GM23338 (cell line): ENCODE measurements around the gene SRSF3. TPM values are rescaled to one million over a fixed set of nuclear protein-coding genes. Genes with fewer than 3 reads are reported as not detected.

ENCODE experiments used
- ATAC-seq: fragments of 200-7000 bp; cut with Tn5 transposase; 3 replicates; pipeline ENCODE4 v1.9.1; 2020
- DNase-seq: peaks from one replicate; pipeline ENCODE4 v3.0.0-alpha.2; 2015; ENCODE audit warnings: low spot score
- H2AFZ ChIP-seq: fragments of 200-600 bp; sonication (generic); 2 replicates; pipeline ENCODE4 v1.8.0; 2016; ENCODE audit warnings: antibody characterized with exemption, mild to moderate bottlenecking, moderate library complexity
- H3F3A ChIP-seq: fragments of 200-600 bp; sonication (generic); replicated peaks from 2 replicates; pipeline ENCODE4 v1.8.0; 2017; ENCODE audit warnings: antibody characterized with exemption, mixed run types, low read depth
- H3K27ac ChIP-seq: fragments of 200-600 bp; sonication (generic); 2 replicates; pipeline ENCODE4 v1.6.1; 2016; ENCODE audit warnings: low read depth
- H3K27me3 ChIP-seq: fragments of 200-600 bp; sonication (generic); 2 replicates; pipeline ENCODE4 v1.8.0; 2016; ENCODE audit warnings: mild to moderate bottlenecking, mixed run types, moderate library complexity; ENCODE audit not compliant: insufficient read depth
- H3K36me3 ChIP-seq: fragments of 200-600 bp; sonication (generic); 2 replicates; pipeline ENCODE4 v1.8.0; 2016; ENCODE audit warnings: mild to moderate bottlenecking; ENCODE audit not compliant: insufficient read depth
- H3K4me1 ChIP-seq: fragments of 200-600 bp; sonication (generic); 2 replicates; pipeline ENCODE4 v1.8.0; 2016; ENCODE audit warnings: mild to moderate bottlenecking, moderate library complexity; ENCODE audit not compliant: insufficient read depth
- H3K4me2 ChIP-seq: fragments of 200-600 bp; sonication (generic); 2 replicates; pipeline ENCODE4 v1.7.1; 2017; ENCODE audit warnings: mixed run types
- H3K4me3 ChIP-seq: fragments of 200-600 bp; sonication (generic); 2 replicates; pipeline ENCODE4 v1.6.1; 2016; ENCODE audit warnings: mixed run types
- H3K79me2 ChIP-seq: fragments of 200-600 bp; sonication (generic); replicated peaks from 2 replicates; pipeline ENCODE4 v1.8.0; 2017; ENCODE audit warnings: mild to moderate bottlenecking; ENCODE audit not compliant: insufficient read depth
- H3K9me2 ChIP-seq: fragments of 200-600 bp; sonication (generic); 2 replicates; pipeline ENCODE4 v1.8.0; 2017; ENCODE audit not compliant: insufficient read depth
- H4K20me1 ChIP-seq: fragments of 200-600 bp; sonication (generic); replicated peaks from 2 replicates; pipeline ENCODE4 v1.8.0; 2017; ENCODE audit warnings: mild to moderate bottlenecking; ENCODE audit not compliant: insufficient read depth
- H3K27ac Mint-ChIP-seq: 2 replicates; pipeline ENCODE4 v1.8.0; 2020; ENCODE audit warnings: inconsistent platforms, mild to moderate bottlenecking, moderate library complexity, mixed read lengths
- H3K27me3 Mint-ChIP-seq: 3 replicates; pipeline ENCODE4 v1.8.0; 2022; ENCODE audit warnings: low read depth, mild to moderate bottlenecking, moderate library complexity, mixed read lengths, inconsistent platforms; ENCODE audit not compliant: insufficient read depth, poor library complexity
- H3K36me3 Mint-ChIP-seq: 3 replicates; pipeline ENCODE4 v1.8.0; 2021; ENCODE audit warnings: low read depth, mild to moderate bottlenecking, inconsistent platforms, moderate library complexity, mixed read lengths
- H3K4me1 Mint-ChIP-seq: 3 replicates; pipeline ENCODE4 v1.8.0; 2020; ENCODE audit warnings: mild to moderate bottlenecking, inconsistent platforms, mixed read lengths
- H3K4me3 Mint-ChIP-seq: 3 replicates; pipeline ENCODE4 v1.8.0; 2021; ENCODE audit warnings: moderate library complexity, mild to moderate bottlenecking, inconsistent platforms, mixed read lengths
- H3K9me3 Mint-ChIP-seq: 3 replicates; pipeline ENCODE4 v1.8.0; 2020; ENCODE audit warnings: moderate library complexity, mild to moderate bottlenecking, inconsistent platforms, mixed read lengths
- CREB1 ChIP-seq: fragments of 250-450 bp; sonication (Bioruptor Pico); IDR thresholded peaks from 2 replicates; pipeline ENCODE4 v1.5.0; 2020; ENCODE audit warnings: low read depth, mild to moderate bottlenecking, moderate library complexity
- EZH2 ChIP-seq: fragments of 200-600 bp; sonication (generic); IDR thresholded peaks from one replicate; pipeline ENCODE4 v1.8.0; 2017; ENCODE audit warnings: antibody characterized with exemption, mild to moderate bottlenecking, low read depth; ENCODE audit not compliant: unreplicated experiment
- EZH2phosphoT487 ChIP-seq: fragments of 200-600 bp; sonication (generic); IDR thresholded peaks from one replicate; pipeline ENCODE4 v1.8.1; 2018; ENCODE audit warnings: antibody characterized with exemption; ENCODE audit not compliant: unreplicated experiment
- JUNB ChIP-seq: IDR thresholded peaks from one replicate; pipeline ENCODE4 v1.6.1; 2016; ENCODE audit warnings: antibody characterized with exemption; ENCODE audit not compliant: unreplicated experiment
- STAT1 ChIP-seq: IDR thresholded peaks from one replicate; pipeline ENCODE4 v1.6.1; 2016; ENCODE audit warnings: antibody characterized with exemption; ENCODE audit not compliant: unreplicated experiment
- ZNF114 ChIP-seq: fragments of 250-450 bp; sonication (Bioruptor Pico); IDR thresholded peaks from 2 replicates; pipeline ENCODE4 v1.5.0; 2020; ENCODE audit warnings: mild to moderate bottlenecking, moderate library complexity
- ZNF331 ChIP-seq: fragments of 250-450 bp; sonication (Bioruptor Pico); IDR thresholded peaks from 2 replicates; pipeline ENCODE4 v1.5.0; 2020; ENCODE audit warnings: low read depth, mild to moderate bottlenecking, moderate library complexity
- polyA plus RNA-seq: library from polyadenylated mRNA; unstranded; fragments of >200 nt; fragmentation: Nextera tagmentation; extraction: Ambion mirVana; gene quantifications from 2 replicates; pipeline ENCODE4 v1.2.1, GENCODE V29; 2016
- total RNA-seq: library from RNA; depleted of rRNA; stranded (reverse); fragments of >200 nt; shearing (Covaris generic); gene quantifications from 2 replicates; pipeline ENCODE4 v1.2.3, GENCODE V29; 2014
- TF ChIP-seq, protein P1 (sequence below): fragments of 250-450 bp; sonication (Bioruptor Pico); IDR thresholded peaks from 2 replicates; pipeline ENCODE4 v1.5.0; 2020; ENCODE audit warnings: mild to moderate bottlenecking, moderate library complexity

The SRSF3 gene
- total and polyA plus RNA-seq, 2 experiments from 2014 or later = 436 to 655 TPM

DNA sequence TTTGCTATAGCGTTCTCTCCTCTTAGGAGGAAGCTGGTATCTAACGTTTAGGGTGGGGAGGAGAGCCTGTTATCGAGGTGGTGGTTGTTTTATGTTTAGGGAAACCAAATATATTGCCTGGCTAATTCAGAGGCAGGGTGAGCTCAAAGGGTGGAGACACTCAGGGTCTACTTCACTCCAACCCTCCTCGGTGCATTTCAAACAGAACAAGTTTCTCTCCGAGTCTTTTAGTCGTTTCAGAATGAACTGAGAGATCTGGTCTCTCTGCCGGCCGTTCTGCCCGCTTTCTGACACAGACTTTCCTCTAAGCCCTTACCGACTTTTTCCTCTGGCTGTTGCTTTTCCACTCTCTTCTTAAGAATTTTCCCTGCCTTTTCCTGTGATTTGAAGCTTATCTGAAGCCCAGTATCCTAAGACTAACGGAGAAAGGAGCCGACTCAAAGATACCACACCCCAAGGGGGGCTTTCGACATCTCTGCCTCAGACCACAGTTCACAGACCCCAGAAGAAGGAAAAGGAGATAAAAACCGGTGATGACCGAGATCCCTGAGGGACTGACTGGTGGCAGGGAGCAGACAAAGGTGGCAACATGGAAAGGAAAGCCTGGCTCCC lies 47.7 kb upstream of the SRSF3 start:
- Histone ChIP-seq H3K4me1 (peaks cover 17% of the 10 kb centered on the region), H3K27ac (peak overlapping the region; percentile 94), H3K9me2 (no peaks in the 10 kb centered on the region), H3K4me3 (peak overlapping the region; percentile 90), H3K36me3 (no peaks in the 10 kb centered on the region), H4K20me1 (peaks cover 14% of the 10 kb centered on the region; the same call in 1 of the 2 replicates), H3F3A (no peaks in the 10 kb centered on the region), H3K79me2 (peaks cover 54% of the 10 kb centered on the region), H2AFZ (peak overlapping the region; percentile 90), H3K27me3 (no peaks in the 10 kb centered on the region), H3K4me2 (peak overlapping the region; percentile 98)
- Mint-ChIP-seq H3K4me3 (peak overlapping the region; percentile 91), H3K4me1 (peaks cover 7% of the 10 kb centered on the region), H3K27ac (peak overlapping the region; percentile 86), H3K27me3 (peaks cover 5% of the 10 kb centered on the region), H3K36me3 (peaks cover 8% of the 10 kb centered on the region; the same call in 2 of the 3 replicates), H3K9me3 (no peaks in the 10 kb centered on the region)
- TF ChIP-seq CREB1 (CRISPR knock-in tag) (no peak), EZH2 (no peak), ZNF114 (no peak), JUNB (no peak), STAT1 (no peak), EZH2phosphoT487 (no peak), ZNF331 (no peak)
- TF ChIP-seq, protein P1, sequence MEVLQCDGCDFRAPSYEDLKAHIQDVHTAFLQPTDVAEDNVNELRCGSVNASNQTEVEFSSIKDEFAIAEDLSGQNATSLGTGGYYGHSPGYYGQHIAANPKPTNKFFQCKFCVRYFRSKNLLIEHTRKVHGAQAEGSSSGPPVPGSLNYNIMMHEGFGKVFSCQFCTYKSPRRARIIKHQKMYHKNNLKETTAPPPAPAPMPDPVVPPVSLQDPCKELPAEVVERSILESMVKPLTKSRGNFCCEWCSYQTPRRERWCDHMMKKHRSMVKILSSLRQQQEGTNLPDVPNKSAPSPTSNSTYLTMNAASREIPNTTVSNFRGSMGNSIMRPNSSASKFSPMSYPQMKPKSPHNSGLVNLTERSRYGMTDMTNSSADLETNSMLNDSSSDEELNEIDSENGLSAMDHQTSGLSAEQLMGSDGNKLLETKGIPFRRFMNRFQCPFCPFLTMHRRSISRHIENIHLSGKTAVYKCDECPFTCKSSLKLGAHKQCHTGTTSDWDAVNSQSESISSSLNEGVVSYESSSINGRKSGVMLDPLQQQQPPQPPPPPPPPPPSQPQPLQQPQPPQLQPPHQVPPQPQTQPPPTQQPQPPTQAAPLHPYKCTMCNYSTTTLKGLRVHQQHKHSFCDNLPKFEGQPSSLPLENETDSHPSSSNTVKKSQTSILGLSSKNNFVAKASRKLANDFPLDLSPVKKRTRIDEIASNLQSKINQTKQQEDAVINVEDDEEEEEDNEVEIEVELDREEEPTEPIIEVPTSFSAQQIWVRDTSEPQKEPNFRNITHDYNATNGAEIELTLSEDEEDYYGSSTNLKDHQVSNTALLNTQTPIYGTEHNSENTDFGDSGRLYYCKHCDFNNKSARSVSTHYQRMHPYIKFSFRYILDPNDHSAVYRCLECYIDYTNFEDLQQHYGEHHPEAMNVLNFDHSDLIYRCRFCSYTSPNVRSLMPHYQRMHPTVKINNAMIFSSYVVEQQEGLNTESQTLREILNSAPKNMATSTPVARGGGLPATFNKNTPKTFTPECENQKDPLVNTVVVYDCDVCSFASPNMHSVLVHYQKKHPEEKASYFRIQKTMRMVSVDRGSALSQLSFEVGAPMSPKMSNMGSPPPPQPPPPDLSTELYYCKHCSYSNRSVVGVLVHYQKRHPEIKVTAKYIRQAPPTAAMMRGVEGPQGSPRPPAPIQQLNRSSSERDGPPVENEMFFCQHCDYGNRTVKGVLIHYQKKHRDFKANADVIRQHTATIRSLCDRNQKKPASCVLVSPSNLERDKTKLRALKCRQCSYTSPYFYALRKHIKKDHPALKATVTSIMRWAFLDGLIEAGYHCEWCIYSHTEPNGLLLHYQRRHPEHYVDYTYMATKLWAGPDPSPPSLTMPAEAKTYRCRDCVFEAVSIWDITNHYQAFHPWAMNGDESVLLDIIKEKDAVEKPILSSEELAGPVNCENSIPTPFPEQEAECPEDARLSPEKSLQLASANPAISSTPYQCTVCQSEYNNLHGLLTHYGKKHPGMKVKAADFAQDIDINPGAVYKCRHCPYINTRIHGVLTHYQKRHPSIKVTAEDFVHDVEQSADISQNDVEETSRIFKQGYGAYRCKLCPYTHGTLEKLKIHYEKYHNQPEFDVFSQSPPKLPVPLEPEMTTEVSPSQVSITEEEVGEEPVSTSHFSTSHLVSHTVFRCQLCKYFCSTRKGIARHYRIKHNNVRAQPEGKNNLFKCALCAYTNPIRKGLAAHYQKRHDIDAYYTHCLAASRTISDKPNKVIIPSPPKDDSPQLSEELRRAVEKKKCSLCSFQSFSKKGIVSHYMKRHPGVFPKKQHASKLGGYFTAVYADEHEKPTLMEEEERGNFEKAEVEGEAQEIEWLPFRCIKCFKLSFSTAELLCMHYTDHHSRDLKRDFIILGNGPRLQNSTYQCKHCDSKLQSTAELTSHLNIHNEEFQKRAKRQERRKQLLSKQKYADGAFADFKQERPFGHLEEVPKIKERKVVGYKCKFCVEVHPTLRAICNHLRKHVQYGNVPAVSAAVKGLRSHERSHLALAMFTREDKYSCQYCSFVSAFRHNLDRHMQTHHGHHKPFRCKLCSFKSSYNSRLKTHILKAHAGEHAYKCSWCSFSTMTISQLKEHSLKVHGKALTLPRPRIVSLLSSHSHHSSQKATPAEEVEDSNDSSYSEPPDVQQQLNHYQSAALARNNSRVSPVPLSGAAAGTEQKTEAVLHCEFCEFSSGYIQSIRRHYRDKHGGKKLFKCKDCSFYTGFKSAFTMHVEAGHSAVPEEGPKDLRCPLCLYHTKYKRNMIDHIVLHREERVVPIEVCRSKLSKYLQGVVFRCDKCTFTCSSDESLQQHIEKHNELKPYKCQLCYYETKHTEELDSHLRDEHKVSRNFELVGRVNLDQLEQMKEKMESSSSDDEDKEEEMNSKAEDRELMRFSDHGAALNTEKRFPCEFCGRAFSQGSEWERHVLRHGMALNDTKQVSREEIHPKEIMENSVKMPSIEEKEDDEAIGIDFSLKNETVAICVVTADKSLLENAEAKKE (CRISPR knock-in tag) = no peak
- ATAC-seq (peak; percentile 3; the same call in 2 of the 3 replicates), DNase-seq (peak; percentile 33)
